OCI-LY3 (cell line): ENCODE data around the gene MED13.
A peak's percentile ranks its signal among the peaks of the same experiment; 100 is the strongest.

Experiments
- H2AFZ ChIP-seq: fragments of 200-600, 300-600 bp; shearing (Covaris generic); 2 replicates; pipeline ENCODE4 v1.6.0; 2014; ENCODE audit warnings: antibody characterized with exemption, low read depth, low read length
- H3K27ac ChIP-seq: fragments of 200-600, 300-600 bp; sonication (generic); 2 replicates; pipeline ENCODE4 v1.5.1; 2014; ENCODE audit warnings: mild to moderate bottlenecking, low read length, moderate library complexity, mixed read lengths
- H3K27me3 ChIP-seq: fragments of 200-600, 300-600 bp; sonication (generic); 2 replicates; pipeline ENCODE4 v1.6.1; 2014; ENCODE audit warnings: low read depth, low read length, mixed read lengths
- H3K36me3 ChIP-seq: fragments of 200-600, 300-600 bp; sonication (generic); replicated peaks from 2 replicates; pipeline ENCODE3; 2014; ENCODE audit warnings: low read depth, low read length, mixed read lengths
- H3K4me1 ChIP-seq: fragments of 300-600, 200-600 bp; sonication (generic); 2 replicates; pipeline ENCODE4 v1.6.1; 2014; ENCODE audit warnings: low read length, mixed read lengths
- H3K4me2 ChIP-seq: fragments of 200-600, 300-600 bp; sonication (generic); 2 replicates; pipeline ENCODE4 v1.6.1; 2014; ENCODE audit warnings: low read length, mixed read lengths
- H3K4me3 ChIP-seq: fragments of 300-600, 200-600 bp; sonication (generic); 2 replicates; pipeline ENCODE4 v1.5.1; 2014; ENCODE audit warnings: antibody characterized with exemption, mild to moderate bottlenecking, low read length, moderate library complexity
- H3K79me2 ChIP-seq: fragments of 300-600, 200-600 bp; shearing (Covaris generic); 2 replicates; pipeline ENCODE4 v1.6.1; 2014; ENCODE audit warnings: mild to moderate bottlenecking, low read length, mixed read lengths
- H3K9ac ChIP-seq: fragments of 300-600, 200-600 bp; shearing (Covaris generic); 2 replicates; pipeline ENCODE4 v1.6.0; 2014; ENCODE audit warnings: mild to moderate bottlenecking, low read length, moderate library complexity
- H3K9me3 ChIP-seq: fragments of 200-600, 300-600 bp; shearing (Covaris generic); 2 replicates; pipeline ENCODE4 v1.6.1; 2014; ENCODE audit warnings: low read length, mixed read lengths; ENCODE audit not compliant: insufficient read depth
- H4K20me1 ChIP-seq: fragments of 200-600, 300-600 bp; sonication (generic); 2 replicates; pipeline ENCODE4 v1.6.1; 2016; ENCODE audit warnings: low read length, mixed read lengths; ENCODE audit not compliant: insufficient read depth
- EZH2phosphoT487 ChIP-seq: fragments of 200-600 bp; shearing (Covaris generic); IDR thresholded peaks from 2 replicates; pipeline ENCODE4 v1.6.1; 2018; ENCODE audit warnings: antibody characterized with exemption, mixed run types, low read depth
- TF ChIP-seq, protein P1 (sequence below): fragments of 200-600, 300-600 bp; sonication (generic); IDR thresholded peaks from 2 replicates; pipeline ENCODE4 v1.5.1; 2014; ENCODE audit warnings: antibody characterized with exemption, low read length, low read depth

MED13 gene

GRCh38 chr17:62099532-62099931 lies 34.5 kb upstream of the MED13 start:
- peak overlapping the region; percentile 81; the same call in 1 of the 2 replicates for H3K27ac ChIP-seq
- peaks cover 43% of the 10 kb centered on the region for H3K4me1 ChIP-seq
- H4K20me1 ChIP-seq = no peaks in the 10 kb centered on the region
- H3K79me2 ChIP-seq = no peaks in the 10 kb centered on the region
- H3K9ac ChIP-seq = no peak overlapping the region
- no peak for TF ChIP-seq EZH2phosphoT487
- TF ChIP-seq, protein P1, sequence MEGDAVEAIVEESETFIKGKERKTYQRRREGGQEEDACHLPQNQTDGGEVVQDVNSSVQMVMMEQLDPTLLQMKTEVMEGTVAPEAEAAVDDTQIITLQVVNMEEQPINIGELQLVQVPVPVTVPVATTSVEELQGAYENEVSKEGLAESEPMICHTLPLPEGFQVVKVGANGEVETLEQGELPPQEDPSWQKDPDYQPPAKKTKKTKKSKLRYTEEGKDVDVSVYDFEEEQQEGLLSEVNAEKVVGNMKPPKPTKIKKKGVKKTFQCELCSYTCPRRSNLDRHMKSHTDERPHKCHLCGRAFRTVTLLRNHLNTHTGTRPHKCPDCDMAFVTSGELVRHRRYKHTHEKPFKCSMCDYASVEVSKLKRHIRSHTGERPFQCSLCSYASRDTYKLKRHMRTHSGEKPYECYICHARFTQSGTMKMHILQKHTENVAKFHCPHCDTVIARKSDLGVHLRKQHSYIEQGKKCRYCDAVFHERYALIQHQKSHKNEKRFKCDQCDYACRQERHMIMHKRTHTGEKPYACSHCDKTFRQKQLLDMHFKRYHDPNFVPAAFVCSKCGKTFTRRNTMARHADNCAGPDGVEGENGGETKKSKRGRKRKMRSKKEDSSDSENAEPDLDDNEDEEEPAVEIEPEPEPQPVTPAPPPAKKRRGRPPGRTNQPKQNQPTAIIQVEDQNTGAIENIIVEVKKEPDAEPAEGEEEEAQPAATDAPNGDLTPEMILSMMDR = no peak
- H2AFZ ChIP-seq = no peak overlapping the region
- H3K4me2 ChIP-seq = no peak overlapping the region
- H3K27me3 ChIP-seq = peaks cover 23% of the 10 kb centered on the region; the same call in 1 of the 2 replicates
- no peaks in the 10 kb centered on the region for H3K36me3 ChIP-seq
- H3K4me3 ChIP-seq = no peak overlapping the region; the same call in 1 of the 2 replicates
- no peaks in the 10 kb centered on the region for H3K9me3 ChIP-seq

DNA sequence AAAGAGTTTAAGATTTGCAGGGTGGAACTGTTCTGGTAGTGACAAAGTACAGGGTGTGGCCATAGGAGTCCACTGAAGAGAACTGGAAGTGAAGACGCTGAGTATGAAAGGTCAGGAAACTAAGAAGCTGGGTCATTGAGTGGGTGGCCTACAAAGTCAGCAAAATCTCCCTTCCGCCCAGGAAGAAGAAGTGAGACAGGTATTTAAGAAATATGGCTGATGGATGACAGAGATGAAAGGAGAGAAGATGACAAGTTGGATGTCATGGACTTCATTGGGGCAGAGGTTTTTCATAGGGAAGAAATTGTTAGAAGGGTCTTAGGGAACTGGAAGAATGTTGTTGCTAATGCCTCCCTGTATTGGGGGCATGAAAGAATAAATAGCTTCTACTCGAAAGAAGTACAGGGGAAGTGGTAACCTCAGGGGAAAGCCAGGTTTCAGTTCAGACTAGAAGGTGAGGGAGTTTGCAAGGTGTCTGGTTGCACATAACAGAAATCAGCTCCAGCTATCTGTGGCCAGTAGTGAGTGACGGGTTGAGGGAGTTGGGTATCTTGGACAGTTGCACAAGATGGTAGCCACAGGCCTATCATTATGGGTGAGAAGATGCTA lies 33.6 kb upstream of the MED13 start:
- Histone ChIP-seq H3K27ac (peak overlapping the region; percentile 81), H3K79me2 (no peaks in the 10 kb centered on the region), H3K4me2 (peak overlapping the region; percentile 71), H3K4me1 (peaks cover 51% of the 10 kb centered on the region), H3K4me3 (peak overlapping the region; percentile 33), H2AFZ (no peak overlapping the region), H3K36me3 (no peaks in the 10 kb centered on the region), H4K20me1 (no peaks in the 10 kb centered on the region), H3K27me3 (peaks cover 23% of the 10 kb centered on the region; the same call in 1 of the 2 replicates), H3K9ac (peak overlapping the region; percentile 27; the same call in 1 of the 2 replicates), H3K9me3 (no peaks in the 10 kb centered on the region)
- TF ChIP-seq, protein P1 = no peak
- no peak for TF ChIP-seq EZH2phosphoT487

- Histone ChIP-seq H4K20me1 (no peaks in the 10 kb centered on the region), H3K36me3 (no peaks in the 10 kb centered on the region), H2AFZ (no peak overlapping the region), H3K4me3 (no peak overlapping the region), H3K4me2 (no peak overlapping the region), H3K27me3 (peaks cover 23% of the 10 kb centered on the region; the same call in 1 of the 2 replicates), H3K9ac (no peak overlapping the region), H3K9me3 (no peaks in the 10 kb centered on the region), H3K27ac (no peak overlapping the region), H3K79me2 (no peaks in the 10 kb centered on the region), H3K4me1 (peaks cover 59% of the 10 kb centered on the region)
- TF ChIP-seq EZH2phosphoT487 = no peak
- TF ChIP-seq, protein P1 = no peak
Observed at GRCh38 chr17:62096401-62096670, 31.3 kb upstream of the MED13 start.

DNA sequence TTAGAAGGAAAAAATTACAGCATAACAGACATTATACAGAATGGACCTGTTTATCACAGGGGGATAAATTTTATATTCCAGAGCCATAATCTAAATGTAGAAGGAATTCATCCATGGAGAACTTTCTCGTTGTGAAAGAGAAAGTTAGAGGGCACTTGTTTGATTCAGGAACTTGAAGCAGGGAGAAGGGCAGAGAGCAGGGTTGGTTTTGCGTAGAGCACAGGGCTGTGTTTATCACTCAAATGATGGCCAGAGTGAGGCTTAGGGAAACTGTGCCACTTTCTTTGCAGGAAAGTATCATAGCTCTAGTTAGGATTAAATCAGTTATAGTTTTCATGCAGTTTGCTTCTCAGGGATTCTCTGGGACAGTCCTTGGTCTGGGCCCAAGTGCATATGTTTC lies 29.1 kb upstream of the MED13 start:
- peak overlapping the region; percentile 75 for H3K4me2 ChIP-seq
- no peak for TF ChIP-seq EZH2phosphoT487
- TF ChIP-seq, protein P1 = no peak
- no peaks in the 10 kb centered on the region for H3K79me2 ChIP-seq
- no peak overlapping the region for H2AFZ ChIP-seq
- H3K27ac ChIP-seq = peak overlapping the region; percentile 8; the same call in 1 of the 2 replicates
- H3K9me3 ChIP-seq = no peaks in the 10 kb centered on the region
- peaks cover 48% of the 10 kb centered on the region for H3K4me1 ChIP-seq
- H3K4me3 ChIP-seq = peak overlapping the region; percentile 57
- H4K20me1 ChIP-seq = no peaks in the 10 kb centered on the region
- peak overlapping the region; percentile 10; the same call in 1 of the 2 replicates for H3K9ac ChIP-seq
- H3K36me3 ChIP-seq = no peaks in the 10 kb centered on the region
- H3K27me3 ChIP-seq = peaks cover 12% of the 10 kb centered on the region; the same call in 1 of the 2 replicates
